Skin of body (tissue), 3 donors: ENCODE results near the gene NTRK3. TPM values are rescaled to one million over a fixed set of nuclear protein-coding genes. Genes with fewer than 3 reads are reported as not detected.

Source experiments
- DNase-seq: peaks from one replicate; lab custom pipeline; 2025; lab: John Stamatoyannopoulos, UW
- small RNA-seq: library from RNA; depleted of rRNA; stranded (forward); fragments of <200 nt; gene quantifications from one replicate; pipeline ENCODE3, GENCODE V24; 2014; ENCODE audit warnings: low replicate concordance
- total RNA-seq: library from RNA; depleted of rRNA; stranded (reverse); fragments of >200 nt; gene quantifications from one replicate; pipeline ENCODE4 v1.2.3, GENCODE V29; 2014

Gene NTRK3
- total RNA-seq, 1 donor from 2014 or later: 7.2 TPM

GRCh38 chr15:87829332-87830050 lies 427.0 kb downstream of the NTRK3 start:
- DNase-seq: no peak

GRCh38 chr15:87828608-87829007 lies 427.9 kb downstream of the NTRK3 start:
- DNase-seq: no peak

- no peak for DNase-seq
These were observed 429.4 kb downstream of the NTRK3 start for GRCh38 chr15:87827131-87827530.

- DNase-seq: no peak
These were observed 430.3 kb downstream of the NTRK3 start for GRCh38 chr15:87826119-87826747.

- DNase-seq: no peak
These were observed 437.8 kb downstream of the NTRK3 start for GRCh38 chr15:87818756-87819155.

GRCh38 chr15:87817553-87817952 lies 439.0 kb downstream of the NTRK3 start:
- no peak for DNase-seq

GRCh38 chr15:87816811-87817210 lies 439.7 kb downstream of the NTRK3 start:
- DNase-seq: no peak

- no peak for DNase-seq
These were observed 440.5 kb downstream of the NTRK3 start for GRCh38 chr15:87816016-87816415.

Small RNA genes within 50 kb of the gene (small RNA-seq; reads per million reads assigned to genes)
- gene MED28P6: not detected

Other genes starting within 250 kb of the NTRK3 start
- gene MRPL46, start 210.6 kb upstream of the NTRK3 start, total RNA-seq: 12.8 TPM
- 17.4 TPM for gene MRPS11, start 211.0 kb upstream of the NTRK3 start, total RNA-seq